HFFc6 (cell line): ENCODE data around the gene PLA2R1. TPM values are rescaled to one million over a fixed set of nuclear protein-coding genes. Genes with fewer than 3 reads are reported as not detected.

Experiments
- DNase-seq: peaks from one replicate; pipeline ENCODE4 v3.0.0-alpha.2; 2018
- H3K27ac Mint-ChIP-seq: 2 replicates; pipeline ENCODE4 v1.8.0; 2020; ENCODE audit warnings: mild to moderate bottlenecking, mixed read lengths
- H3K27me3 Mint-ChIP-seq: 2 replicates; pipeline ENCODE4 v1.8.0; 2021; ENCODE audit warnings: mild to moderate bottlenecking, moderate library complexity, mixed read lengths; ENCODE audit not compliant: insufficient read depth
- H3K36me3 Mint-ChIP-seq: 2 replicates; pipeline ENCODE4 v1.8.0; 2021; ENCODE audit warnings: low read depth, mixed read lengths
- H3K4me1 Mint-ChIP-seq: 2 replicates; pipeline ENCODE4 v1.8.0; 2020; ENCODE audit warnings: low read depth, mixed read lengths
- H3K4me3 Mint-ChIP-seq: 2 replicates; pipeline ENCODE4 v1.8.0; 2020; ENCODE audit warnings: mild to moderate bottlenecking, moderate library complexity, mixed read lengths
- H3K9me3 Mint-ChIP-seq: 2 replicates; pipeline ENCODE4 v1.8.0; 2020; ENCODE audit warnings: mild to moderate bottlenecking, mixed read lengths
- total RNA-seq, 6 experiments: library from RNA; stranded (reverse); fragmentation: NEBNext Ultra II Directional; extraction: Animal tissue kit (Norgen Biotek cat#: 25700); gene quantifications; 2 replicates in 1 of 6; 3 replicates in 5 of 6; pipeline ENCODE4 v1.2.3, GENCODE V29; 2021
- TF ChIP-seq, protein P1 (sequence below): fragments of 200-600 bp; sonication (generic); IDR thresholded peaks from 2 replicates; pipeline ENCODE4 v1.5.0; 2021; ENCODE audit warnings: antibody characterized with exemption, mild to moderate bottlenecking

PLA2R1 gene
- total RNA-seq, 6 experiments from 2014 or later, result 3.2 to 6.3 (median 3.3) TPM

GRCh38 chr2:159902722-159903121 lies 159.7 kb downstream of the PLA2R1 start:
- DNase-seq, result no peak
- no peaks in the 10 kb centered on the region for H3K9me3 Mint-ChIP-seq
- no peak overlapping the region for H3K4me3 Mint-ChIP-seq
- H3K27me3 Mint-ChIP-seq, result peaks cover 38% of the 10 kb centered on the region
- TF ChIP-seq, protein P1, sequence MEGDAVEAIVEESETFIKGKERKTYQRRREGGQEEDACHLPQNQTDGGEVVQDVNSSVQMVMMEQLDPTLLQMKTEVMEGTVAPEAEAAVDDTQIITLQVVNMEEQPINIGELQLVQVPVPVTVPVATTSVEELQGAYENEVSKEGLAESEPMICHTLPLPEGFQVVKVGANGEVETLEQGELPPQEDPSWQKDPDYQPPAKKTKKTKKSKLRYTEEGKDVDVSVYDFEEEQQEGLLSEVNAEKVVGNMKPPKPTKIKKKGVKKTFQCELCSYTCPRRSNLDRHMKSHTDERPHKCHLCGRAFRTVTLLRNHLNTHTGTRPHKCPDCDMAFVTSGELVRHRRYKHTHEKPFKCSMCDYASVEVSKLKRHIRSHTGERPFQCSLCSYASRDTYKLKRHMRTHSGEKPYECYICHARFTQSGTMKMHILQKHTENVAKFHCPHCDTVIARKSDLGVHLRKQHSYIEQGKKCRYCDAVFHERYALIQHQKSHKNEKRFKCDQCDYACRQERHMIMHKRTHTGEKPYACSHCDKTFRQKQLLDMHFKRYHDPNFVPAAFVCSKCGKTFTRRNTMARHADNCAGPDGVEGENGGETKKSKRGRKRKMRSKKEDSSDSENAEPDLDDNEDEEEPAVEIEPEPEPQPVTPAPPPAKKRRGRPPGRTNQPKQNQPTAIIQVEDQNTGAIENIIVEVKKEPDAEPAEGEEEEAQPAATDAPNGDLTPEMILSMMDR, result no peak
- no peaks in the 10 kb centered on the region for H3K36me3 Mint-ChIP-seq
- 0 out of 2 replicates have a peak, but pooled peaks cover 8% of the 10 kb centered on the region for H3K4me1 Mint-ChIP-seq
- H3K27ac Mint-ChIP-seq, result no peak overlapping the region

- no peak overlapping the region for H3K4me3 Mint-ChIP-seq
- H3K27me3 Mint-ChIP-seq, result peaks cover 21% of the 10 kb centered on the region
- 0 out of 2 replicates have a peak, but pooled peaks cover 8% of the 10 kb centered on the region for H3K4me1 Mint-ChIP-seq
- no peaks in the 10 kb centered on the region for H3K9me3 Mint-ChIP-seq
- H3K36me3 Mint-ChIP-seq, result no peaks in the 10 kb centered on the region
- no peak overlapping the region for H3K27ac Mint-ChIP-seq
- no peak for DNase-seq
- TF ChIP-seq, protein P1, result no peak
Measured at GRCh38 chr2:159900343-159900742, 162.1 kb downstream of the PLA2R1 start.

DNA sequence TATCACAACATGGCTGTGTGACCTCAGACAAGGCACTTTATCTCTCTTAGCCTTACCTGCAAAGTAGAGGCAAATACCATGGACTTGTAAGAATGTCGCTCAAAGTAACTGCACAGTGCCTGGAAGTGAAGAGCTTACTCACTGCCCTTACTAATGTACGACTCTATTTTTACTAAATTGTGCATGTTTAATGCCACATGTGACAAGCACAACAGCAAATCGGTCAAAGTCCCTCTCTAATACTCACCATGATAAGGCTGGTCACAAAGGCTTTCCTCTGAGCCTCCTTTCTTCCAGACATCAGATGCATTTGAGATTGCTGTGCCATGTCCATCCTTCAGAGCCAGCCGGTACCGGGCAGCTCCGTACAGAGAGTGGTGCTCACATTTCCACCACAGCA lies 164.0 kb downstream of the PLA2R1 start:
- no peaks in the 10 kb centered on the region for H3K9me3 Mint-ChIP-seq
- peaks cover 2% of the 10 kb centered on the region; the same call in 1 of the 2 replicates for H3K4me1 Mint-ChIP-seq
- H3K4me3 Mint-ChIP-seq, result no peak overlapping the region
- H3K36me3 Mint-ChIP-seq, result no peaks in the 10 kb centered on the region
- H3K27me3 Mint-ChIP-seq, result peaks cover 17% of the 10 kb centered on the region
- DNase-seq, result no peak
- TF ChIP-seq, protein P1, result no peak
- H3K27ac Mint-ChIP-seq, result no peak overlapping the region

DNA sequence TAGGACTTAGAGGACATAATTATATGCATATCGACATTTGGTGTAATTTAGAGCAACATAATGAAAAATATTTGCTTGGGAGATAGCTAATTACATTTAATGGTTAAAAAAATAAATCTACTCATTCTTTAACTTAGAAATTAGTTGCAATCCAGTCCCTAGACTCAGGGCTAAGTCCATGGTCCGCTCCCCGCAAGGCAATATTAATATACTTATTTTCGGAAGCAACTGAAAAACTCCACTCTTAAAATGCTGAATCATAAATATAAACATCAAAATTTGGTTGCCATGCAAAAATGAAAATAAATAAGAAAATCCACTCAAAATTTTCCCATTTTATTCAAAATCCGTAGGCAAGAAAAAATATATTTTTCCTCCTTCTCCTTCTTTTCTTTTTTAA lies 164.7 kb downstream of the PLA2R1 start:
- Mint-ChIP-seq H3K9me3 (no peaks in the 10 kb centered on the region), H3K36me3 (no peaks in the 10 kb centered on the region), H3K27ac (no peak overlapping the region), H3K27me3 (peaks cover 16% of the 10 kb centered on the region), H3K4me1 (peaks cover under 1% of the 10 kb centered on the region), H3K4me3 (no peak overlapping the region)
- no peak for DNase-seq
- TF ChIP-seq, protein P1, result no peak

- no peaks in the 10 kb centered on the region for H3K36me3 Mint-ChIP-seq
- TF ChIP-seq, protein P1, result no peak
- H3K4me1 Mint-ChIP-seq, result peaks cover 7% of the 10 kb centered on the region
- H3K27ac Mint-ChIP-seq, result no peak overlapping the region
- DNase-seq, result no peak
- H3K27me3 Mint-ChIP-seq, result peaks cover 16% of the 10 kb centered on the region
- no peak overlapping the region for H3K4me3 Mint-ChIP-seq
- no peaks in the 10 kb centered on the region for H3K9me3 Mint-ChIP-seq
Measured at GRCh38 chr2:159897081-159897480, 165.3 kb downstream of the PLA2R1 start.
